Measurements from ENCODE around the gene CCNG2.

- TF ChIP-seq, protein P1, sequence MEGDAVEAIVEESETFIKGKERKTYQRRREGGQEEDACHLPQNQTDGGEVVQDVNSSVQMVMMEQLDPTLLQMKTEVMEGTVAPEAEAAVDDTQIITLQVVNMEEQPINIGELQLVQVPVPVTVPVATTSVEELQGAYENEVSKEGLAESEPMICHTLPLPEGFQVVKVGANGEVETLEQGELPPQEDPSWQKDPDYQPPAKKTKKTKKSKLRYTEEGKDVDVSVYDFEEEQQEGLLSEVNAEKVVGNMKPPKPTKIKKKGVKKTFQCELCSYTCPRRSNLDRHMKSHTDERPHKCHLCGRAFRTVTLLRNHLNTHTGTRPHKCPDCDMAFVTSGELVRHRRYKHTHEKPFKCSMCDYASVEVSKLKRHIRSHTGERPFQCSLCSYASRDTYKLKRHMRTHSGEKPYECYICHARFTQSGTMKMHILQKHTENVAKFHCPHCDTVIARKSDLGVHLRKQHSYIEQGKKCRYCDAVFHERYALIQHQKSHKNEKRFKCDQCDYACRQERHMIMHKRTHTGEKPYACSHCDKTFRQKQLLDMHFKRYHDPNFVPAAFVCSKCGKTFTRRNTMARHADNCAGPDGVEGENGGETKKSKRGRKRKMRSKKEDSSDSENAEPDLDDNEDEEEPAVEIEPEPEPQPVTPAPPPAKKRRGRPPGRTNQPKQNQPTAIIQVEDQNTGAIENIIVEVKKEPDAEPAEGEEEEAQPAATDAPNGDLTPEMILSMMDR (IDR thresholded peaks at IDR 0.05): no peak
- TF ChIP-seq POLR2A (IDR thresholded peaks at IDR 0.05): no peak
Measured at GRCh38 chr4:77185686-77186085, 28.7 kb downstream of the CCNG2 start.

Data from uterus (tissue), 2 donors.